Measurements from ENCODE around the gene IQCF5. TPM values are rescaled to one million over a fixed set of nuclear protein-coding genes. Genes with fewer than 3 reads are reported as not detected.

IQCF5 gene
- total and polyA plus RNA-seq, 7 experiments from 2014 or later, result not detected

Other genes with a start within 250 kb of the IQCF5 start
- 10 to 100 TPM; 34.4 to 65.0 (median 41.7) TPM for gene TEX264, start 204.3 kb downstream of the IQCF5 start, total RNA-seq
- 100 to 1,000 TPM in 1 of 2 donors, 10 to 100 TPM in 1; 92.9 to 115 TPM for gene TEX264, start 204.3 kb downstream of the IQCF5 start, polyA plus RNA-seq
- 1 to 10 TPM; 1.3 to 5.1 (median 3.3) TPM for gene GRM2, start 168.5 kb downstream of the IQCF5 start, total RNA-seq
- under 1 TPM in 1 of 2 donors, not detected in 1; 0.14 TPM for gene GRM2, start 168.5 kb downstream of the IQCF5 start, polyA plus RNA-seq
- gene IQCF6, start 96.4 kb downstream of the IQCF5 start, total RNA-seq, result not detected
- not detected for gene IQCF6, start 96.4 kb downstream of the IQCF5 start, polyA plus RNA-seq
- not detected for gene IQCF2, start 14.0 kb downstream of the IQCF5 start, total RNA-seq
- not detected for gene IQCF2, start 14.0 kb downstream of the IQCF5 start, polyA plus RNA-seq
- not detected for gene IQCF1, start 27.8 kb upstream of the IQCF5 start, total RNA-seq
- gene IQCF1, start 27.8 kb upstream of the IQCF5 start, polyA plus RNA-seq, result not detected
- 10 to 100 TPM; 10.2 to 34.2 (median 16.6) TPM for gene RRP9, start 66.3 kb upstream of the IQCF5 start, total RNA-seq
- gene RRP9, start 66.3 kb upstream of the IQCF5 start, polyA plus RNA-seq, result 10 to 100 TPM; 19.8 to 33.4 TPM
- 10 to 100 TPM in 3 of 5 experiments, 1 to 10 TPM in 2; 7.7 to 21.5 (median 11.2) TPM for gene PARP3, start 66.8 kb upstream of the IQCF5 start, total RNA-seq
- 1 to 10 TPM; 3.2 to 7.6 TPM for gene PARP3, start 66.8 kb upstream of the IQCF5 start, polyA plus RNA-seq
- not detected for gene GPR62, start 79.8 kb upstream of the IQCF5 start, total RNA-seq
- gene GPR62, start 79.8 kb upstream of the IQCF5 start, polyA plus RNA-seq, result under 1 TPM in 1 of 2 donors, not detected in 1; 0.08 TPM
- gene PCBP4, start 91.9 kb upstream of the IQCF5 start, total RNA-seq, result 10 to 100 TPM; 12.1 to 21.1 (median 15.0) TPM
- 10 to 100 TPM in 1 of 2 donors, 1 to 10 TPM in 1; 8.0 to 10.8 TPM for gene PCBP4, start 91.9 kb upstream of the IQCF5 start, polyA plus RNA-seq
- gene ABHD14B, start 98.4 kb upstream of the IQCF5 start, total RNA-seq, result 10 to 100 TPM; 25.0 to 80.8 (median 54.5) TPM
- gene ABHD14B, start 98.4 kb upstream of the IQCF5 start, polyA plus RNA-seq, result 10 to 100 TPM; 88.1 to 91.5 TPM
- 10 to 100 TPM in 4 of 5 experiments, 1 to 10 TPM in 1; 9.9 to 23.7 (median 14.7) TPM for gene ABHD14A, start 99.5 kb upstream of the IQCF5 start, total RNA-seq
- 10 to 100 TPM; 76.3 to 96.9 TPM for gene ABHD14A, start 99.5 kb upstream of the IQCF5 start, polyA plus RNA-seq
- 10 to 100 TPM in 4 of 5 experiments, 1 to 10 TPM in 1; 7.8 to 28.3 (median 12.0) TPM for gene ACY1, start 107.9 kb upstream of the IQCF5 start, total RNA-seq
- gene ACY1, start 107.9 kb upstream of the IQCF5 start, polyA plus RNA-seq, result 10 to 100 TPM; 12.4 to 13.3 TPM
- gene RPL29, start 120.3 kb upstream of the IQCF5 start, total RNA-seq, result 1,000 to 10,000 TPM; 1,152 to 1,744 (median 1,537) TPM
- 1,000 to 10,000 TPM; 1,720 to 2,133 TPM for gene RPL29, start 120.3 kb upstream of the IQCF5 start, polyA plus RNA-seq
- 10 to 100 TPM; 12.6 to 41.5 (median 40.4) TPM for gene DUSP7, start 181.0 kb upstream of the IQCF5 start, total RNA-seq
- 1 to 10 TPM; 4.9 to 6.9 TPM for gene DUSP7, start 181.0 kb upstream of the IQCF5 start, polyA plus RNA-seq